ENCODE measurements around the gene DNAJB8. TPM values are rescaled to one million over a fixed set of nuclear protein-coding genes. Genes with fewer than 3 reads are reported as not detected.

The DNAJB8 gene
- total RNA-seq, 3 donors from 2014 or later (not counting 1 experiment from before 2014, with no cell fraction given), result not detected

DNA sequence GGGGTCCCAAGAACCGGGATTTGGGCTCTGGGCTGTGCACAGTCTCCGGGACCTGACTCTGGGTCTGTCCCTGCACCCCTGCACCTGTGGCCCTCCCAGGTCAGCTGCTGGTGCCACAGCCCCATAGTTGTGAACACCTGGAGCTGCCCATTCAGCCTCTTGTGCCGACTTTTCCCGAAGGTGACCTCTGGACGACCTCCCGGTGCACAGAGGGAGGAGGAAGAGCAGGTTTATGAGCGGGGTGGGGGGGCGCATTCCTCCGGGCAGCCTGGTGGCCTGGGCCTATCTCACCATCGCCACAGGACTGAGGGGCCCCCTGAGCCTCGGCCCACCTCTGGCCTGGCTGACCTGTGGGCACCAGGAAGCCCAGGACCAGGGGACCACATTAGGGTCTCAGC lies 45.3 kb downstream of the DNAJB8 start:
- no peak overlapping the region for H3K4me3 ChIP-seq (ENCODE audit: low read length)
- no peaks in the 10 kb centered on the region for H3K36me3 ChIP-seq (ENCODE audit: control insufficient read depth, insufficient read depth, low read length)
- no peaks in the 10 kb centered on the region for H3K36me3 Mint-ChIP-seq
- H3K27ac ChIP-seq (ENCODE audit: low read length), result no peak overlapping the region
- no peak for DNase-seq
- no peaks in the 10 kb centered on the region for H3K27me3 ChIP-seq (ENCODE audit: control insufficient read depth, insufficient read depth, low read length)
- no peaks in the 10 kb centered on the region for H3K4me1 Mint-ChIP-seq
- intact Hi-C loops (cut with micrococcal nuclease), result no loop called here
- peaks cover 5% of the 10 kb centered on the region for H3K4me1 ChIP-seq (ENCODE audit: control insufficient read depth, insufficient read depth, low read length)
- H3K9me3 Mint-ChIP-seq, result no peaks in the 10 kb centered on the region
- WGBS (ENCODE audit: insufficient coverage), result 93% methylated on average over 11 of the region's 11 CpGs
- no peak overlapping the region for H3K4me3 Mint-ChIP-seq
- no peak for ATAC-seq
- H3K27me3 Mint-ChIP-seq (ENCODE audit: low read depth in 2 of 2), result no peaks in the 10 kb centered on the region
- no peaks in the 10 kb centered on the region for H3K9me3 ChIP-seq (ENCODE audit: control insufficient read depth, insufficient read depth, low read length)
- TF ChIP-seq, protein P1, sequence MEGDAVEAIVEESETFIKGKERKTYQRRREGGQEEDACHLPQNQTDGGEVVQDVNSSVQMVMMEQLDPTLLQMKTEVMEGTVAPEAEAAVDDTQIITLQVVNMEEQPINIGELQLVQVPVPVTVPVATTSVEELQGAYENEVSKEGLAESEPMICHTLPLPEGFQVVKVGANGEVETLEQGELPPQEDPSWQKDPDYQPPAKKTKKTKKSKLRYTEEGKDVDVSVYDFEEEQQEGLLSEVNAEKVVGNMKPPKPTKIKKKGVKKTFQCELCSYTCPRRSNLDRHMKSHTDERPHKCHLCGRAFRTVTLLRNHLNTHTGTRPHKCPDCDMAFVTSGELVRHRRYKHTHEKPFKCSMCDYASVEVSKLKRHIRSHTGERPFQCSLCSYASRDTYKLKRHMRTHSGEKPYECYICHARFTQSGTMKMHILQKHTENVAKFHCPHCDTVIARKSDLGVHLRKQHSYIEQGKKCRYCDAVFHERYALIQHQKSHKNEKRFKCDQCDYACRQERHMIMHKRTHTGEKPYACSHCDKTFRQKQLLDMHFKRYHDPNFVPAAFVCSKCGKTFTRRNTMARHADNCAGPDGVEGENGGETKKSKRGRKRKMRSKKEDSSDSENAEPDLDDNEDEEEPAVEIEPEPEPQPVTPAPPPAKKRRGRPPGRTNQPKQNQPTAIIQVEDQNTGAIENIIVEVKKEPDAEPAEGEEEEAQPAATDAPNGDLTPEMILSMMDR (IDR thresholded peaks at IDR 0.05), result no peak
- H3K27ac Mint-ChIP-seq, result no peak overlapping the region

DNA sequence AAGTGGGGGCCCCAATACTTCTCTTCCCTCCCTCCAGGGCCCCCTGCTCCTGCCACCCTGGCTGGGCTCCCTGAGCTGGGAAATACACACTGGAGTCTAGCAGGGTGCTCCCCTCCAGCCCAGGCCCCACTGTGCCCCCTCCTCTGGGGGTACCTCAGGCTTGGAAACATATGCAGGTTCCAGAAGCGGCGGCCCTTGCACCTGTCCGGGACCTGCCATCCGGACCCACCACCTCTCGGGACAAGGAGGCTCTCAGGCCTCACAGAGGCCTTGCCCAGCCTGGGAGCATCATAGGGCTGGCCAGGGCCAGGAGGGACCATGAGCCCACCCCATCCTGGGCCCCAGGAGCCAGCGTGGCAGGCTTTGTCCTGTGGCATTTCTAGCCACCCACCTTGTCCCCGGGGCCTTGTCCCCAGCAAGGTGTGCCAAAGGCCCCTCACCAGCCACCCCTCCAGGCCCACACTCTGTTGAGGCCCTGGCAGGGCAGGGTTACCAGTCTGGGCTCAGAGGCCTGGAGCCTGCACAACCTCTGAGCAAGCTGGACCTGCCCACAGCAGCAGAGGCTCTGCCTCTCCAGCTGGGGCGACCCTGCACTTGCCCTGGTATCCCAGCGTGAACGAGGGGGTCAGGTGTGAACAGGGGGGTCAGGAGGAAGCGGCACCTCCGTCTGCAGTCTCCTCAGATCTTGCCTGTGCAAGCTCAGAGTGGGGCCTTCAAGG lies 45.8 kb downstream of the DNAJB8 start:
- no peaks in the 10 kb centered on the region for H3K27me3 ChIP-seq (ENCODE audit: control insufficient read depth, insufficient read depth, low read length)
- no peak overlapping the region for H3K4me3 ChIP-seq (ENCODE audit: low read length)
- WGBS (ENCODE audit: insufficient coverage), result 90% methylated on average over 12 of the region's 12 CpGs
- peaks cover under 1% of the 10 kb centered on the region for H3K4me1 ChIP-seq (ENCODE audit: control insufficient read depth, insufficient read depth, low read length)
- Mint-ChIP-seq H3K36me3 (no peaks in the 10 kb centered on the region), H3K9me3 (no peaks in the 10 kb centered on the region), H3K4me1 (no peaks in the 10 kb centered on the region), H3K4me3 (no peak overlapping the region), H3K27me3 (ENCODE audit: low read depth in 2 of 2) (no peaks in the 10 kb centered on the region), H3K27ac (no peak overlapping the region)
- no peaks in the 10 kb centered on the region for H3K36me3 ChIP-seq (ENCODE audit: control insufficient read depth, insufficient read depth, low read length)
- intact Hi-C loops (cut with micrococcal nuclease), result no loop called here
- DNase-seq (no peak), ATAC-seq (no peak)
- H3K9me3 ChIP-seq (ENCODE audit: control insufficient read depth, insufficient read depth, low read length), result no peaks in the 10 kb centered on the region
- H3K27ac ChIP-seq (ENCODE audit: low read length), result no peak overlapping the region
- TF ChIP-seq, protein P1 (IDR thresholded peaks at IDR 0.05), result no peak

DNA sequence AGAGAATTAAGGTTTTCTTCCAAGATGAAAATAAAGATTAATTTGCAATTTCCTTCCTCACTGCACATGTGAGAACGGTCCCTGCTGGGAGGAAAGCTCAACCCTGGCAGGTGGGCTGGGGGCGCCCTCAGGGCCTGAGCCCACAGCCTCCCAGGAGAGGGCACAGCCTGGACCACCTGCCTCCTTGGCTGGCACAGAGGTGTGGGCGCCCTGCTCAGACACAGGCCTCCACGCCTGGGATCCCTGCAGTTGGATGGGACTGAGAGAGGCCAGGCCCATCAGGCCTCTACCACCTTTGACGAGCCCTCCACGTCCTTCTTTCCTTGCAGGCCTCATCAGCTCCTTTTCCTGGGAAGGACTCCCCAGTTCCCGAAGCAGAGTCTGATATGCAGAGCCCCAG lies 46.4 kb downstream of the DNAJB8 start:
- H3K27ac Mint-ChIP-seq, result no peak overlapping the region
- no peaks in the 10 kb centered on the region for H3K9me3 Mint-ChIP-seq

More for the DNA sequence above, 46.4 kb downstream of the DNAJB8 start:
- no peak overlapping the region for H3K4me3 Mint-ChIP-seq
- WGBS (ENCODE audit: insufficient coverage), result 85% methylated on average over 7 of the region's 7 CpGs
- no peak overlapping the region for H3K4me3 ChIP-seq (ENCODE audit: low read length)
- intact Hi-C loops (cut with micrococcal nuclease), result no loop called here
- no peaks in the 10 kb centered on the region for H3K27me3 Mint-ChIP-seq (ENCODE audit: low read depth in 2 of 2)
- ATAC-seq (no peak), DNase-seq (no peak)
- no peaks in the 10 kb centered on the region for H3K4me1 ChIP-seq (ENCODE audit: control insufficient read depth, insufficient read depth, low read length)
- H3K36me3 Mint-ChIP-seq, result no peaks in the 10 kb centered on the region
- no peaks in the 10 kb centered on the region for H3K4me1 Mint-ChIP-seq
- TF ChIP-seq, protein P1 (IDR thresholded peaks at IDR 0.05), result no peak
- H3K36me3 ChIP-seq (ENCODE audit: control insufficient read depth, insufficient read depth, low read length), result no peaks in the 10 kb centered on the region
- no peaks in the 10 kb centered on the region for H3K27me3 ChIP-seq (ENCODE audit: control insufficient read depth, insufficient read depth, low read length)
- no peaks in the 10 kb centered on the region for H3K9me3 ChIP-seq (ENCODE audit: control insufficient read depth, insufficient read depth, low read length)
- H3K27ac ChIP-seq (ENCODE audit: low read length), result no peak overlapping the region

Data from natural killer cell (primary cell).